NCI-H1105 treated with DMSO at 0.1 percent for 48 hours (cell line): ENCODE results near the gene RAD51B.

Experiments used
- DNase-seq: peaks from one replicate; lab custom pipeline; 2025; lab: John Stamatoyannopoulos, UW

RAD51B gene

GRCh38 chr14:68728342-68729106, 908.9 kb downstream of the RAD51B start:
- no peak for DNase-seq

- no peak for DNase-seq
Measured at GRCh38 chr14:68729556-68729955, 910.0 kb downstream of the RAD51B start.

- DNase-seq = no peak
Measured at GRCh38 chr14:68730348-68730747, 910.8 kb downstream of the RAD51B start.

- DNase-seq = no peak
Measured at GRCh38 chr14:68730811-68731425, 911.3 kb downstream of the RAD51B start.

GRCh38 chr14:68733086-68733914, 913.7 kb downstream of the RAD51B start:
- no peak for DNase-seq

- DNase-seq = no peak
Measured at GRCh38 chr14:68734231-68734732, 914.7 kb downstream of the RAD51B start.

- no peak for DNase-seq
Measured at GRCh38 chr14:68735856-68736255, 916.3 kb downstream of the RAD51B start.

GRCh38 chr14:68736471-68736871, 916.9 kb downstream of the RAD51B start:
- DNase-seq = no peak

GRCh38 chr14:68737086-68737485, 917.5 kb downstream of the RAD51B start:
- DNase-seq = no peak

- no peak for DNase-seq
Measured at GRCh38 chr14:68738559-68738958, 919.0 kb downstream of the RAD51B start.

- DNase-seq = no peak
Measured at GRCh38 chr14:68739701-68740100, 920.1 kb downstream of the RAD51B start.

- DNase-seq = no peak
Measured at GRCh38 chr14:68740788-68741476, 921.4 kb downstream of the RAD51B start.

GRCh38 chr14:68741477-68741791, 921.9 kb downstream of the RAD51B start:
- DNase-seq = no peak

- no peak for DNase-seq
Measured at GRCh38 chr14:68741839-68742470, 922.4 kb downstream of the RAD51B start.

GRCh38 chr14:68744613-68745012, 925.0 kb downstream of the RAD51B start:
- no peak for DNase-seq

- DNase-seq = no peak
Measured at GRCh38 chr14:68747393-68747792, 927.8 kb downstream of the RAD51B start.

GRCh38 chr14:68748260-68748659, 928.7 kb downstream of the RAD51B start:
- no peak for DNase-seq

GRCh38 chr14:68748691-68749090, 929.1 kb downstream of the RAD51B start:
- DNase-seq = no peak

GRCh38 chr14:68749487-68750475, 930.2 kb downstream of the RAD51B start:
- DNase-seq = peak; percentile 5

- DNase-seq = no peak
Measured at GRCh38 chr14:68752271-68753006, 932.9 kb downstream of the RAD51B start.
